HCT116 (cell line): ENCODE measurements around the gene EDEM3. TPM values are rescaled to one million over a fixed set of nuclear protein-coding genes. Genes with fewer than 3 reads are reported as not detected.

Experiments
- ATAC-seq: fragments of 200-7000 bp; cut with Tn5 transposase; 2 replicates; pipeline ENCODE4 v1.9.1; 2020; ENCODE audit warnings: mild to moderate bottlenecking, moderate library complexity
- BruUV-seq: library from RNA; stranded (reverse); fragments of 400-500 nt; replicated peaks from 2 replicates; lab custom pipeline; 2021; lab: Mats Ljungman, UMichigan
- CTCF ChIA-PET: fragments of 300-600 bp; sonication (Branson Sonifier 250); formaldehyde crosslinking; loops from one replicate; lab custom pipeline; 2021; ENCODE audit warnings: antibody characterized with exemption; lab: Charles Lee
- POLR2A ChIA-PET: fragments of 300-600, 350-600 bp; sonication (Branson Sonifier 250); formaldehyde crosslinking; loops from one replicate; lab custom pipeline; 2021; ENCODE audit warnings: antibody characterized with exemption; lab: Charles Lee
- RAD21 ChIA-PET, 2 experiments: fragments of 300-600 bp; sonication (Branson Sonifier 250); formaldehyde crosslinking; loops; one replicate each; lab custom pipeline; 2023; ENCODE audit warnings: low total read pairs in 2 of 2; ENCODE audit not compliant: uncharacterized antibody in 2 of 2, unreplicated experiment in 2 of 2, low non-redundant PET in 1 of 2; lab: Charles Lee
- DNase-seq: peaks from one replicate; pipeline ENCODE4 v3.0.0-alpha.2; 2010; ENCODE audit warnings: low read depth, low spot score
- H2AFZ ChIP-seq: fragments of 200-600 bp; shearing (Covaris generic), sonication (generic); 2 replicates; pipeline ENCODE4 v1.6.1; 2017; ENCODE audit warnings: low read depth, mixed run types, mixed read lengths, antibody characterized with exemption, low read length; ENCODE audit not compliant: poor library complexity, severe bottlenecking
- H3K27ac ChIP-seq: 2 replicates; pipeline ENCODE4 v1.5.1; 2012; ENCODE audit warnings: low read depth, low read length
- H3K27me3 ChIP-seq: fragments of 200-600 bp; sonication (generic); 2 replicates; pipeline ENCODE4 v1.6.1; 2016; ENCODE audit warnings: mixed run types, low read length, mixed read lengths; ENCODE audit not compliant: insufficient read depth
- H3K36me3 ChIP-seq, 2 experiments: fragments of 200-500 bp in 1 of 2; fragments of 200-600 bp in 1 of 2; sonication (Bioruptor generic) in 1 of 2; sonication (generic) in 1 of 2; 2 replicates each; pipeline versions ENCODE4 v1.5.1 to v1.6.1; 2014 to 2016; ENCODE audit warnings: low read length in 2 of 2, inconsistent platforms in 1 of 2, mixed read lengths in 1 of 2, mixed run types in 1 of 2; ENCODE audit not compliant: insufficient read depth in 2 of 2, control insufficient read depth in 1 of 2
- H3K4me1 ChIP-seq, 2 experiments: fragments of 200-600 bp in 1 of 2; sonication (generic) in 1 of 2; 2 replicates each; pipeline versions ENCODE4 v1.5.1 to v1.6.1; 2012 to 2017; ENCODE audit warnings: low read length in 2 of 2, inconsistent platforms in 1 of 2, mild to moderate bottlenecking in 1 of 2, mixed read lengths in 1 of 2, mixed run types in 1 of 2, moderate library complexity in 1 of 2; ENCODE audit not compliant: insufficient read depth in 2 of 2, control insufficient read depth in 1 of 2
- H3K4me2 ChIP-seq: fragments of 200-600 bp; sonication (generic); 2 replicates; pipeline ENCODE4 v1.6.1; 2017; ENCODE audit warnings: mixed run types, low read length, mixed read lengths
- H3K4me3 ChIP-seq, 2 experiments: fragments of 200-600 bp in 1 of 2; sonication (generic) in 1 of 2; replicated peaks in 1 of 2; 2 replicates each; pipeline ENCODE4 v1.5.1; 2011 to 2016; ENCODE audit warnings: low read length in 2 of 2, control low read depth in 1 of 2, low read depth in 1 of 2, mild to moderate bottlenecking in 1 of 2, mixed read lengths in 1 of 2, mixed run types in 1 of 2
- H3K79me2 ChIP-seq: fragments of 200-600 bp; sonication (generic); 2 replicates; pipeline ENCODE4 v1.6.1; 2017; ENCODE audit warnings: mild to moderate bottlenecking, mixed run types, low read length, moderate library complexity, mixed read lengths; ENCODE audit not compliant: insufficient read depth
- H3K9ac ChIP-seq: fragments of 200-600 bp; sonication (generic); 2 replicates; pipeline ENCODE4 v1.6.1; 2016; ENCODE audit warnings: low read length, mixed read lengths
- H3K9me2 ChIP-seq: fragments of 200-600 bp; sonication (generic), shearing (Covaris generic); 2 replicates; pipeline ENCODE4 v1.6.1; 2017; ENCODE audit warnings: mixed run types, mild to moderate bottlenecking, moderate library complexity; ENCODE audit not compliant: insufficient read depth
- H3K9me3 ChIP-seq, 2 experiments: fragments of 200-500 bp in 1 of 2; fragments of 200-600 bp in 1 of 2; sonication (Bioruptor generic) in 1 of 2; sonication (generic) in 1 of 2; 2 replicates each; pipeline ENCODE4 v1.6.1; 2014 to 2017; ENCODE audit warnings: low read length in 2 of 2, mixed read lengths in 2 of 2, inconsistent platforms in 1 of 2, low read depth in 1 of 2, mild to moderate bottlenecking in 1 of 2, mixed run types in 1 of 2, moderate library complexity in 1 of 2; ENCODE audit not compliant: control insufficient read depth in 1 of 2, insufficient read depth in 1 of 2
- H4K20me1 ChIP-seq: fragments of 200-600 bp; sonication (generic), shearing (Covaris generic); 2 replicates; pipeline ENCODE4 v1.6.1; 2017; ENCODE audit warnings: mixed run types, mild to moderate bottlenecking, moderate library complexity; ENCODE audit not compliant: insufficient read depth
- CBX3 ChIP-seq: IDR thresholded peaks from 2 replicates; pipeline ENCODE4 v1.6.1; 2012; ENCODE audit warnings: low read depth
- EGR1 ChIP-seq: IDR thresholded peaks from 2 replicates; pipeline ENCODE4 v1.6.1; 2012; ENCODE audit warnings: low read depth
- ELF1 ChIP-seq: IDR thresholded peaks from 2 replicates; pipeline ENCODE4 v1.6.1; 2012; ENCODE audit warnings: low read depth, borderline replicate concordance
- EZH2phosphoT487 ChIP-seq: fragments of 200-600 bp; IDR thresholded peaks from 2 replicates; pipeline ENCODE4 v1.6.1; 2018; ENCODE audit warnings: antibody characterized with exemption, borderline replicate concordance
- FOSL1 ChIP-seq: IDR thresholded peaks from 2 replicates; pipeline ENCODE4 v1.6.1; 2012; ENCODE audit warnings: low read depth
- POLR2A ChIP-seq: IDR thresholded peaks from 2 replicates; pipeline ENCODE4 v1.7.0; 2011; ENCODE audit warnings: borderline replicate concordance; ENCODE audit not compliant: insufficient read depth, insufficient read length; ENCODE audit errors: extremely low read depth
- POLR2AphosphoS5 ChIP-seq: IDR thresholded peaks from 2 replicates; pipeline ENCODE4 v1.6.1; 2011; ENCODE audit warnings: mild to moderate bottlenecking, low read depth, low read length, moderate library complexity
- RAD21 ChIP-seq: IDR thresholded peaks from 2 replicates; pipeline ENCODE4 v1.6.1; 2012; ENCODE audit warnings: low read depth, mild to moderate bottlenecking
- SIN3A ChIP-seq: IDR thresholded peaks from 2 replicates; pipeline ENCODE4 v1.6.1; 2012; ENCODE audit warnings: low read depth
- SP1 ChIP-seq: IDR thresholded peaks from 2 replicates; pipeline ENCODE4 v1.6.1; 2012; ENCODE audit warnings: low read depth
- ZFX ChIP-seq: fragments of 450-650 bp; IDR thresholded peaks from 2 replicates; pipeline ENCODE4 v1.6.1; 2017
- ZNF274 ChIP-seq: fragments of 200-500 bp; sonication (Bioruptor generic); IDR thresholded peaks from 2 replicates; pipeline ENCODE4 v1.6.1; 2014; ENCODE audit warnings: mild to moderate bottlenecking, low read depth, low read length, inconsistent platforms
- intact Hi-C: fragments of 100-400 bp; cut with micrococcal nuclease; formaldehyde crosslinking; loops from 2 replicates; pipeline ENCODE4 v1.10.0; 2022
- total RNA-seq: library from RNA; stranded (reverse); gene quantifications from one replicate; pipeline ENCODE4 v1.2.1, GENCODE V29; 2021; ENCODE audit not compliant: unreplicated experiment
- TF ChIP-seq, protein P1 (sequence below): IDR thresholded peaks from 2 replicates; pipeline ENCODE4 v1.6.1; 2012; ENCODE audit warnings: low read depth

Gene EDEM3
- total RNA-seq, 1 experiment from 2014 or later, result 14.9 TPM

DNA sequence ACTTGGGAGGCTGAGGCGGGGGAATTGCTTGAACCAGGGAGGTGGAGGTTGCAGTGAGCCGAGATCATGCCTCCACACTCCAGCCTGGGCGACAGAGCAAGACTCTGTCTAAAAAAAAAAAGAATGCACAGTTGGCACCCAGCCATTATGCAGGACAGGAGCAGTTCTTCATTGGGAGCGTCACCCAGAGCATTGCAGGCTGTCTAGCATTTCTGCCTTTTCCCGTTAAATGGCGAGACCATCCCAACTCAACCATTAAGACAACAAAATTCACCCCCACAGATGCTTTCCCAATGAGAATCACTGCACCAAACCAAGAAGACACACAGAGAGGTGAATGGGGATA lies 105.8 kb downstream of the EDEM3 start:
- no peak overlapping the region for H3K9ac ChIP-seq
- no peak overlapping the region for H3K4me2 ChIP-seq
- intact Hi-C loops, result no loop called here
- no peak overlapping the region for H2AFZ ChIP-seq
- no peaks in the 10 kb centered on the region; a peak in 1 of 4 replicates for H3K9me3 ChIP-seq
- H3K4me1 ChIP-seq, result no peaks in the 10 kb centered on the region
- ChIA-PET POLR2A (no interaction called here), CTCF (no interaction called here), RAD21 (no interaction called here)
- TF ChIP-seq, protein P1, sequence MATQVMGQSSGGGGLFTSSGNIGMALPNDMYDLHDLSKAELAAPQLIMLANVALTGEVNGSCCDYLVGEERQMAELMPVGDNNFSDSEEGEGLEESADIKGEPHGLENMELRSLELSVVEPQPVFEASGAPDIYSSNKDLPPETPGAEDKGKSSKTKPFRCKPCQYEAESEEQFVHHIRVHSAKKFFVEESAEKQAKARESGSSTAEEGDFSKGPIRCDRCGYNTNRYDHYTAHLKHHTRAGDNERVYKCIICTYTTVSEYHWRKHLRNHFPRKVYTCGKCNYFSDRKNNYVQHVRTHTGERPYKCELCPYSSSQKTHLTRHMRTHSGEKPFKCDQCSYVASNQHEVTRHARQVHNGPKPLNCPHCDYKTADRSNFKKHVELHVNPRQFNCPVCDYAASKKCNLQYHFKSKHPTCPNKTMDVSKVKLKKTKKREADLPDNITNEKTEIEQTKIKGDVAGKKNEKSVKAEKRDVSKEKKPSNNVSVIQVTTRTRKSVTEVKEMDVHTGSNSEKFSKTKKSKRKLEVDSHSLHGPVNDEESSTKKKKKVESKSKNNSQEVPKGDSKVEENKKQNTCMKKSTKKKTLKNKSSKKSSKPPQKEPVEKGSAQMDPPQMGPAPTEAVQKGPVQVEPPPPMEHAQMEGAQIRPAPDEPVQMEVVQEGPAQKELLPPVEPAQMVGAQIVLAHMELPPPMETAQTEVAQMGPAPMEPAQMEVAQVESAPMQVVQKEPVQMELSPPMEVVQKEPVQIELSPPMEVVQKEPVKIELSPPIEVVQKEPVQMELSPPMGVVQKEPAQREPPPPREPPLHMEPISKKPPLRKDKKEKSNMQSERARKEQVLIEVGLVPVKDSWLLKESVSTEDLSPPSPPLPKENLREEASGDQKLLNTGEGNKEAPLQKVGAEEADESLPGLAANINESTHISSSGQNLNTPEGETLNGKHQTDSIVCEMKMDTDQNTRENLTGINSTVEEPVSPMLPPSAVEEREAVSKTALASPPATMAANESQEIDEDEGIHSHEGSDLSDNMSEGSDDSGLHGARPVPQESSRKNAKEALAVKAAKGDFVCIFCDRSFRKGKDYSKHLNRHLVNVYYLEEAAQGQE, result no peak
- TF ChIP-seq CBX3 (no peak), EZH2phosphoT487 (no peak), SIN3A (no peak), ZFX (no peak), ELF1 (no peak), ZNF274 (no peak), POLR2AphosphoS5 (no peak), POLR2A (no peak), SP1 (no peak), FOSL1 (no peak), RAD21 (no peak), EGR1 (no peak)
- DNase-seq (no peak), ATAC-seq (no peak)
- no peak overlapping the region for H3K27ac ChIP-seq
- H3K79me2 ChIP-seq, result no peaks in the 10 kb centered on the region
- H3K36me3 ChIP-seq, result no peaks in the 10 kb centered on the region
- no peaks in the 10 kb centered on the region for H3K27me3 ChIP-seq
- H4K20me1 ChIP-seq, result no peaks in the 10 kb centered on the region
- H3K9me2 ChIP-seq, result no peaks in the 10 kb centered on the region
- no TSS peak for BruUV-seq
- no peak overlapping the region for H3K4me3 ChIP-seq
